ENCODE results near the gene ASIC4. TPM values are rescaled to one million over a fixed set of nuclear protein-coding genes. Genes with fewer than 3 reads are reported as not detected.

The ASIC4 gene
- total and polyA plus RNA-seq, 2 of the 8 experiments (the other 6 are each of a cell fraction or from before 2014, with no cell fraction given): 0.12 to 0.22 TPM

- peak; percentile 12 for TF ChIP-seq EZH2 (IDR thresholded peaks at IDR 0.05; ENCODE audit: low read depth, low read length, severe bottlenecking)
Measured at GRCh38 chr2:219500135-219500534, 14.1 kb upstream of the ASIC4 start (continued).
